Measurements from ENCODE around the gene CSRP2. TPM values are rescaled to one million over a fixed set of nuclear protein-coding genes. Genes with fewer than 3 reads are reported as not detected.
A peak's percentile ranks its signal among the peaks of the same experiment; 100 is the strongest.

CSRP2 gene
- total and polyA plus RNA-seq, 9 donors = 7.8 to 64.5 (median 16.6) TPM

DNA sequence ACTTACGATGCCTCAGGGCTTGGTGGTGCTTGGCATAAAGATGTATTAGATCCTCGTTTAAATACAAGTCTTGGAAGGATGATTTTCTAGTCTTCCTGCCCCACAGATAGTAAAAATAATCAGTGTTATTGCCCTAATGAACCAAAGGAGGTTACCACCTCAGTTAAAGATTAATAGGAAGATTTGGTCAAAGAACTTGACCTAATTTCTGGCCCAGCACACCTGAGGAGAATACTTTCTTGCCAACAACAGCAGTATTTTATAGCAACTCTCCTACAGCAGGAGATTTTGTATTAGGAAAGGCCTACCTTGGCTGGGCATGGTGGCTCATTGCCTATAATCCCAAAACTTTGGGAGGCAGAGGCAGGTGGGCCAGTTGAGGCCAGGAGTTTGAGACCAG is 31.6 kb downstream of the CSRP2 start:
- no peak for TF ChIP-seq EP300 (IDR thresholded peaks at IDR 0.05)
- TF ChIP-seq CTCF (IDR thresholded peaks at IDR 0.05) = no peak
- no peak for TF ChIP-seq POLR2A (IDR thresholded peaks at IDR 0.05)
- Histone ChIP-seq H3K36me3 (no peaks in the 10 kb centered on the region), H3K4me1 (ENCODE audit: insufficient read depth) (no peaks in the 10 kb centered on the region), H3K27me3 (no peaks in the 10 kb centered on the region), H3K27ac (no peak overlapping the region), H3K9me3 (no peaks in the 10 kb centered on the region), H3K4me3 (no peak overlapping the region)
- 88 to 89% (median 89%) methylated on average over 2 of the region's 2 CpGs for WGBS, 3 donors
- intact Hi-C loops (cut with DNase I) = no loop called here
- no peak for DNase-seq

- 60 to 77% (median 61%) methylated on average over 3 of the region's 3 CpGs for WGBS, 3 donors
- DNase-seq = no peak
These were observed 42.2 kb downstream of the CSRP2 start for GRCh38 chr12:76836633-76837032.

DNA sequence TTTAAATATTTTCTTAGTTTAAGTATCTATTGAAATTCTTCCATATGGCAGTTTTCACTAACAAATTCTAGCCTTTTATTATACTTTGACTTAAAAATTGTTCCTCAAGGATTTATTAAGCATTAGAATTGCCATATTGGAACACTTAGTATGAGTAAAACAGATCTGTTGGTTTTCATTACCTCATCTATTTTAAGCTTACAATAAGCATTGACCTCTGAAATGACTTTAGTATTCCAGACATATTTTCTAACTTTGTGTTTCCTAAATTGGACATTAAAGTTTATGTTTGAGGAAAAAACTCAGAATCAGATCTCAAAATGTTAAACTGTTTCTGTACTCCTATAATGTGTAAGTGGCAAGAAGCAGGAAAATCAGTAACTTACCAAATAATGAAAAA is 48.4 kb downstream of the CSRP2 start:
- no peak overlapping the region for H3K27ac ChIP-seq
- TF ChIP-seq POLR2A (IDR thresholded peaks at IDR 0.05) (no peak), EP300 (IDR thresholded peaks at IDR 0.05) (no peak), CTCF (IDR thresholded peaks at IDR 0.05) (no peak)
- no peaks in the 10 kb centered on the region for H3K36me3 ChIP-seq
- intact Hi-C loops (cut with DNase I) = no loop called here
- no peak overlapping the region for H3K4me3 ChIP-seq
- H3K4me1 ChIP-seq (ENCODE audit: insufficient read depth) = no peaks in the 10 kb centered on the region
- no peak for DNase-seq
- no peaks in the 10 kb centered on the region for H3K9me3 ChIP-seq
- no peaks in the 10 kb centered on the region for H3K27me3 ChIP-seq

More at GRCh38 chr12:76836633-76837032, 42.2 kb downstream of the CSRP2 start:
- no peak overlapping the region for H3K4me3 ChIP-seq
- H3K27me3 ChIP-seq = no peaks in the 10 kb centered on the region
- intact Hi-C loops (cut with DNase I) = no loop called here
- no peaks in the 10 kb centered on the region for H3K36me3 ChIP-seq
- no peak overlapping the region for H3K27ac ChIP-seq
- no peaks in the 10 kb centered on the region for H3K9me3 ChIP-seq
- no peaks in the 10 kb centered on the region for H3K4me1 ChIP-seq (ENCODE audit: insufficient read depth)
- TF ChIP-seq EP300 (IDR thresholded peaks at IDR 0.05) (no peak), POLR2A (IDR thresholded peaks at IDR 0.05) (no peak), CTCF (IDR thresholded peaks at IDR 0.05) (no peak)

GRCh38 chr12:76820888-76821482 is 57.8 kb downstream of the CSRP2 start:
- H3K27ac ChIP-seq = no peak overlapping the region
- peak in 1 of 5 donors; percentile 20 for DNase-seq
- H3K36me3 ChIP-seq = no peaks in the 10 kb centered on the region
- H3K9me3 ChIP-seq = no peaks in the 10 kb centered on the region
- H3K4me1 ChIP-seq (ENCODE audit: insufficient read depth) = no peaks in the 10 kb centered on the region
- H3K4me3 ChIP-seq = no peak overlapping the region
- no peaks in the 10 kb centered on the region for H3K27me3 ChIP-seq
- TF ChIP-seq CTCF (IDR thresholded peaks at IDR 0.05) (no peak), EP300 (IDR thresholded peaks at IDR 0.05) (no peak), POLR2A (IDR thresholded peaks at IDR 0.05) (no peak)
- WGBS, 3 donors = 32 to 49% (median 33%) methylated on average over 2 of the region's 2 CpGs
- intact Hi-C loops (cut with DNase I) = no loop called here
